HEK293 (cell line): ENCODE results near the gene EPHX1.

ENCODE experiments used
- CTCF ChIA-PET: fragments of 350-600 bp; formaldehyde crosslinking; extraction: SDS; loops from one replicate; lab custom pipeline; 2021; ENCODE audit warnings: antibody characterized with exemption; lab: Yijun Ruan, JAX
- POLR2A ChIA-PET: fragments of 300-600 bp; formaldehyde crosslinking; extraction: SDS; loops from one replicate; lab custom pipeline; 2020; ENCODE audit warnings: antibody characterized with exemption, inconsistent platforms; lab: Yijun Ruan, JAX
- H3K27ac ChIP-seq: fragments of 200-500 bp; sonication (Bioruptor generic); 2 replicates; pipeline ENCODE4 v1.5.1; 2014; ENCODE audit warnings: low read depth, low read length, control low read depth, inconsistent platforms; ENCODE audit errors: extremely low read depth
- H3K36me3 ChIP-seq, 2 experiments: fragments of 200-500 bp in 1 of 2; sonication (Bioruptor generic) in 1 of 2; 1 replicate in 1 of 2; 2 replicates in 1 of 2; pipeline ENCODE4 v1.5.1; 2014 to 2017; ENCODE audit warnings: inconsistent platforms in 2 of 2, low read length in 2 of 2; ENCODE audit not compliant: control insufficient read depth in 2 of 2, insufficient read depth in 1 of 2
- H3K4me1 ChIP-seq: fragments of 200-500 bp; sonication (Bioruptor generic); 2 replicates; pipeline ENCODE4 v1.5.1; 2014; ENCODE audit warnings: mild to moderate bottlenecking, low read length, inconsistent platforms; ENCODE audit not compliant: control insufficient read depth, insufficient read depth
- H3K4me3 ChIP-seq: 2 replicates; pipeline ENCODE4 v1.5.1; 2011; ENCODE audit warnings: low read depth, mild to moderate bottlenecking, control low read depth, low read length, moderate library complexity
- H3K9me3 ChIP-seq: fragments of 200-500 bp; sonication (Bioruptor generic); 2 replicates; pipeline ENCODE4 v1.5.1; 2014; ENCODE audit warnings: low read depth, low read length, inconsistent platforms; ENCODE audit not compliant: control insufficient read depth, insufficient read depth
- GLIS1 ChIP-seq: fragments of 450-650 bp; formaldehyde crosslinking; IDR thresholded peaks from 2 replicates; pipeline ENCODE4 v1.5.1; 2016; ENCODE audit warnings: missing biosample characterization, missing genetic modification characterization
- REPIN1 ChIP-seq: fragments of 450-650 bp; formaldehyde crosslinking; IDR thresholded peaks from 2 replicates; pipeline ENCODE4 v1.5.1; 2017; ENCODE audit warnings: missing biosample characterization, missing genetic modification characterization, low read depth
- SCRT2 ChIP-seq: fragments of 450-650 bp; formaldehyde crosslinking; IDR thresholded peaks from 2 replicates; pipeline ENCODE4 v1.5.1; 2016; ENCODE audit warnings: missing biosample characterization, missing genetic modification characterization
- WT1 ChIP-seq: fragments of 450-650 bp; formaldehyde crosslinking; IDR thresholded peaks from 2 replicates; pipeline ENCODE4 v1.5.1; 2016; ENCODE audit warnings: missing biosample characterization, missing genetic modification characterization
- ZBTB1 ChIP-seq: fragments of 450-650 bp; formaldehyde crosslinking; IDR thresholded peaks from 2 replicates; pipeline ENCODE4 v1.5.1; 2016; ENCODE audit warnings: missing biosample characterization, missing genetic modification characterization
- ZFP69B ChIP-seq: fragments of 450-650 bp; formaldehyde crosslinking; IDR thresholded peaks from 2 replicates; pipeline ENCODE4 v1.5.1; 2016; ENCODE audit warnings: missing biosample characterization, missing genetic modification characterization
- ZNF112 ChIP-seq: fragments of 450-650 bp; formaldehyde crosslinking; IDR thresholded peaks from 2 replicates; pipeline ENCODE4 v1.5.0; 2017; ENCODE audit warnings: missing biosample characterization, missing genetic modification characterization
- ZNF148 ChIP-seq: fragments of 450-650 bp; formaldehyde crosslinking; IDR thresholded peaks from 2 replicates; pipeline ENCODE4 v1.5.0; 2017; ENCODE audit warnings: missing biosample characterization, missing genetic modification characterization, borderline replicate concordance
- ZNF174 ChIP-seq: fragments of 450-650 bp; formaldehyde crosslinking; IDR thresholded peaks from 2 replicates; pipeline ENCODE4 v1.5.0; 2017; ENCODE audit warnings: missing biosample characterization, mild to moderate bottlenecking, missing genetic modification characterization
- ZNF175 ChIP-seq: fragments of 450-650 bp; formaldehyde crosslinking; IDR thresholded peaks from 2 replicates; pipeline ENCODE4 v1.5.1; 2016; ENCODE audit warnings: missing biosample characterization, missing genetic modification characterization
- ZNF2 ChIP-seq: fragments of 450-650 bp; formaldehyde crosslinking; IDR thresholded peaks from 2 replicates; pipeline ENCODE4 v1.5.1; 2016; ENCODE audit warnings: missing biosample characterization, missing genetic modification characterization
- ZNF221 ChIP-seq: fragments of 450-650 bp; formaldehyde crosslinking; IDR thresholded peaks from 2 replicates; pipeline ENCODE4 v1.5.1; 2017; ENCODE audit warnings: missing biosample characterization, missing genetic modification characterization, borderline replicate concordance
- ZNF239 ChIP-seq: fragments of 450-650 bp; formaldehyde crosslinking; IDR thresholded peaks from 2 replicates; pipeline ENCODE4 v1.5.1; 2016; ENCODE audit warnings: missing biosample characterization, missing genetic modification characterization
- ZNF248 ChIP-seq: fragments of 450-650 bp; formaldehyde crosslinking; IDR thresholded peaks from 2 replicates; pipeline ENCODE4 v1.5.1; 2017; ENCODE audit warnings: missing biosample characterization, missing genetic modification characterization
- ZNF366 ChIP-seq: fragments of 450-650 bp; formaldehyde crosslinking; conservative IDR thresholded peaks from 2 replicates; pipeline ENCODE4 v1.5.1; 2016; ENCODE audit warnings: missing biosample characterization, missing genetic modification characterization
- ZNF423 ChIP-seq: fragments of 450-650 bp; formaldehyde crosslinking; IDR thresholded peaks from 2 replicates; pipeline ENCODE4 v1.5.1; 2016; ENCODE audit warnings: missing biosample characterization, missing genetic modification characterization
- ZNF48 ChIP-seq: fragments of 450-650 bp; formaldehyde crosslinking; IDR thresholded peaks from 2 replicates; pipeline ENCODE4 v1.5.1; 2016; ENCODE audit warnings: missing biosample characterization, missing genetic modification characterization
- ZNF660 ChIP-seq: fragments of 450-650 bp; IDR thresholded peaks from 2 replicates; pipeline ENCODE4 v1.5.1; 2018; ENCODE audit warnings: missing biosample characterization, mild to moderate bottlenecking, missing genetic modification characterization
- ZNF830 ChIP-seq: fragments of 450-650 bp; IDR thresholded peaks from 2 replicates; pipeline ENCODE4 v1.5.0; 2018; ENCODE audit warnings: missing biosample characterization, missing genetic modification characterization, low read depth, mild to moderate bottlenecking, moderate library complexity
- ZSCAN5A ChIP-seq: fragments of 450-650 bp; formaldehyde crosslinking; IDR thresholded peaks from 2 replicates; pipeline ENCODE4 v1.5.1; 2016; ENCODE audit warnings: missing biosample characterization, missing genetic modification characterization
- TF ChIP-seq, protein P1 (sequence below): fragments of 450-650 bp; formaldehyde crosslinking; IDR thresholded peaks from 2 replicates; pipeline ENCODE4 v1.5.1; 2016; ENCODE audit warnings: missing biosample characterization, missing genetic modification characterization, borderline replicate concordance
- TF ChIP-seq, protein P2 (sequence below): fragments of 450-650 bp; formaldehyde crosslinking; IDR thresholded peaks from 2 replicates; pipeline ENCODE4 v1.5.1; 2016; ENCODE audit warnings: missing biosample characterization, missing genetic modification characterization, borderline replicate concordance
- TF ChIP-seq, protein P3 (sequence below): fragments of 450-650 bp; formaldehyde crosslinking; IDR thresholded peaks from 2 replicates; pipeline ENCODE4 v1.5.1; 2017; ENCODE audit warnings: missing biosample characterization, missing genetic modification characterization

The EPHX1 gene

DNA sequence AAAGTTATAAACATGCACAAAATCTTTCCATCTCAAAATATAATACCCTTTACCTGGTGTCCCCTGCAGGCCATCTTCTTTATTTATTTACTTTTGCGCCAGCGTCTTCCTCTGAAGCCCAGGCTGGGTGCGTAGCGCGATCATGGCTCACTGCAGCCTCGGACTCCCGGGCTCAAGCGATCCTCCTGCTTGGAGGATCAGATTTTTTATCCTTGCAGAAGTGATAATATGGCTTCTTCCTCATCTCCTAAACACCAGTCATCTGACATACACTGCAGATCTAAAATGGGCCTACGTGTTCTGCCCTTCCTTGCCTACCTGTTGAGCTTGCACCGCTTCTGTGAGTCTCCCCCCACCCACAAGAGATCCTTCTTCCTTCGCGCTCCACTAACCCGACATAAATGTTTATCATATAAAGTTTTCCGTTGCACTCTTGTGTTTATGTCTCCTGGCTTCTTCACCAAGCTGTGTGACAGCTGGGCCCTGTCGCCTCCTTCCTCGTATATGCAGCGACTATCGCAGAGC lies 32.8 kb upstream of the EPHX1 start (continued):
- TF ChIP-seq GLIS1 (0 out of 2 replicates have a peak, but pooled peaks have one; percentile 3), ZNF112 (tag by site-specific recombination) (no peak), WT1 (peak; percentile 17; the same call in 1 of the 2 replicates), REPIN1 (tag by site-specific recombination) (peak; percentile 87; the same call in 1 of the 2 replicates), ZNF830 (tag by site-specific recombination) (no peak), ZNF175 (tag by site-specific recombination) (no peak), ZNF660 (tag by site-specific recombination) (no peak), ZNF48 (tag by site-specific recombination) (no peak), SCRT2 (tag by site-specific recombination) (peak; percentile 100), ZSCAN5A (no peak), ZFP69B (0 out of 2 replicates have a peak, but pooled peaks have one; percentile 8)
- TF ChIP-seq, protein P1, sequence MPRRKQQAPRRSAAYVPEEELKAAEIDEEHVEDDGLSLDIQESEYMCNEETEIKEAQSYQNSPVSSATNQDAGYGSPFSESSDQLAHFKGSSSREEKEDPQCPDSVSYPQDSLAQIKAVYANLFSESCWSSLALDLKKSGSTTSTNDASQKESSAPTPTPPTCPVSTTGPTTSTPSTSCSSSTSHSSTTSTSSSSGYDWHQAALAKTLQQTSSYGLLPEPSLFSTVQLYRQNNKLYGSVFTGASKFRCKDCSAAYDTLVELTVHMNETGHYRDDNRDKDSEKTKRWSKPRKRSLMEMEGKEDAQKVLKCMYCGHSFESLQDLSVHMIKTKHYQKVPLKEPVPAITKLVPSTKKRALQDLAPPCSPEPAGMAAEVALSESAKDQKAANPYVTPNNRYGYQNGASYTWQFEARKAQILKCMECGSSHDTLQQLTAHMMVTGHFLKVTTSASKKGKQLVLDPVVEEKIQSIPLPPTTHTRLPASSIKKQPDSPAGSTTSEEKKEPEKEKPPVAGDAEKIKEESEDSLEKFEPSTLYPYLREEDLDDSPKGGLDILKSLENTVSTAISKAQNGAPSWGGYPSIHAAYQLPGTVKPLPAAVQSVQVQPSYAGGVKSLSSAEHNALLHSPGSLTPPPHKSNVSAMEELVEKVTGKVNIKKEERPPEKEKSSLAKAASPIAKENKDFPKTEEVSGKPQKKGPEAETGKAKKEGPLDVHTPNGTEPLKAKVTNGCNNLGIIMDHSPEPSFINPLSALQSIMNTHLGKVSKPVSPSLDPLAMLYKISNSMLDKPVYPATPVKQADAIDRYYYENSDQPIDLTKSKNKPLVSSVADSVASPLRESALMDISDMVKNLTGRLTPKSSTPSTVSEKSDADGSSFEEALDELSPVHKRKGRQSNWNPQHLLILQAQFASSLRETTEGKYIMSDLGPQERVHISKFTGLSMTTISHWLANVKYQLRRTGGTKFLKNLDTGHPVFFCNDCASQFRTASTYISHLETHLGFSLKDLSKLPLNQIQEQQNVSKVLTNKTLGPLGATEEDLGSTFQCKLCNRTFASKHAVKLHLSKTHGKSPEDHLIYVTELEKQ (tag by site-specific recombination) = peak; percentile 48

- Histone ChIP-seq H3K27ac (peak within 1 kb of the TSS; percentile 95), H3K9me3 (no peaks in the 10 kb centered on the region), H3K36me3 (peaks cover 17 to 26% of the 10 kb centered on the region in 2 experiments; a peak in 2 of 3 replicates), H3K4me1 (peaks cover 12% of the 10 kb centered on the region), H3K4me3 (peak within 1 kb of the TSS; percentile 76)
- CTCF ChIA-PET = interaction anchor here (0.7 to 25.5 kb wide), 66 partner anchors 9 to 418 kb away, joined by 3 to 567 read pairs (median 4); partner anchors contain the start of genes ENAH and EPHX1
- POLR2A ChIA-PET = interaction anchor here (0.5 to 2.9 kb wide), 47 partner anchors 9 to 350 kb away, joined by 3 to 46 read pairs (median 4); partner anchors contain the start of genes ENAH, EPHX1, PYCR2 and TMEM63A
- peak; percentile 53; the same call in 1 of the 2 replicates for TF ChIP-seq ZNF239 (tag by site-specific recombination)
- TF ChIP-seq ZNF423 = peak; percentile 62; the same call in 1 of the 2 replicates
- no peak for TF ChIP-seq ZBTB1 (tag by site-specific recombination)
- TF ChIP-seq ZSCAN5A = peak; percentile 92
- TF ChIP-seq GLIS1 = peak; percentile 16; the same call in 1 of the 2 replicates
- TF ChIP-seq, protein P2, sequence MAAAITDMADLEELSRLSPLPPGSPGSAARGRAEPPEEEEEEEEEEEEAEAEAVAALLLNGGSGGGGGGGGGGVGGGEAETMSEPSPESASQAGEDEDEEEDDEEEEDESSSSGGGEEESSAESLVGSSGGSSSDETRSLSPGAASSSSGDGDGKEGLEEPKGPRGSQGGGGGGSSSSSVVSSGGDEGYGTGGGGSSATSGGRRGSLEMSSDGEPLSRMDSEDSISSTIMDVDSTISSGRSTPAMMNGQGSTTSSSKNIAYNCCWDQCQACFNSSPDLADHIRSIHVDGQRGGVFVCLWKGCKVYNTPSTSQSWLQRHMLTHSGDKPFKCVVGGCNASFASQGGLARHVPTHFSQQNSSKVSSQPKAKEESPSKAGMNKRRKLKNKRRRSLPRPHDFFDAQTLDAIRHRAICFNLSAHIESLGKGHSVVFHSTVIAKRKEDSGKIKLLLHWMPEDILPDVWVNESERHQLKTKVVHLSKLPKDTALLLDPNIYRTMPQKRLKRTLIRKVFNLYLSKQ (tag by site-specific recombination) = no peak
- no peak for TF ChIP-seq ZNF248 (tag by site-specific recombination)
- peak; percentile 89 for TF ChIP-seq ZNF366
- TF ChIP-seq, protein P3, sequence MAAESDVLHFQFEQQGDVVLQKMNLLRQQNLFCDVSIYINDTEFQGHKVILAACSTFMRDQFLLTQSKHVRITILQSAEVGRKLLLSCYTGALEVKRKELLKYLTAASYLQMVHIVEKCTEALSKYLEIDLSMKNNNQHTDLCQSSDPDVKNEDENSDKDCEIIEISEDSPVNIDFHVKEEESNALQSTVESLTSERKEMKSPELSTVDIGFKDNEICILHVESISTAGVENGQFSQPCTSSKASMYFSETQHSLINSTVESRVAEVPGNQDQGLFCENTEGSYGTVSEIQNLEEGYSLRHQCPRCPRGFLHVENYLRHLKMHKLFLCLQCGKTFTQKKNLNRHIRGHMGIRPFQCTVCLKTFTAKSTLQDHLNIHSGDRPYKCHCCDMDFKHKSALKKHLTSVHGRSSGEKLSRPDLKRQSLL (tag by site-specific recombination) = no peak
- TF ChIP-seq ZNF2 (tag by site-specific recombination) = peak; percentile 100
- no peak for TF ChIP-seq ZNF148
- TF ChIP-seq ZNF221 (tag by site-specific recombination) = no peak
- TF ChIP-seq ZNF174 (tag by site-specific recombination) = no peak
These were observed 32.2 kb upstream of the EPHX1 start, which contains the start of gene SRP9 for GRCh38 chr1:225777583-225778336. Gene SRP9, plus strand, starts transcription at chr1:225777826. Its CDS starts 115 bp downstream, at chr1:225777941.
